NCI-H1092 (cell line): ENCODE measurements around the gene TNNI3K.

ENCODE experiments used
- DNase-seq: peaks from one replicate; lab custom pipeline; 2025; lab: John Stamatoyannopoulos, UW

Gene TNNI3K

GRCh38 chr1:74392186-74392585 is 157.0 kb downstream of the TNNI3K start:
- no peak for DNase-seq

- no peak for DNase-seq
Measured at GRCh38 chr1:74392840-74393239, 157.7 kb downstream of the TNNI3K start.

- DNase-seq, result no peak
Measured at GRCh38 chr1:74395571-74395970, 160.4 kb downstream of the TNNI3K start.

- DNase-seq, result no peak
Measured at GRCh38 chr1:74396462-74396861, 161.3 kb downstream of the TNNI3K start.

GRCh38 chr1:74396933-74397332 is 161.7 kb downstream of the TNNI3K start:
- DNase-seq, result no peak

- DNase-seq, result no peak
Measured at GRCh38 chr1:74399249-74399648, 164.1 kb downstream of the TNNI3K start.

- no peak for DNase-seq
Measured at GRCh38 chr1:74402873-74403272, 167.7 kb downstream of the TNNI3K start.

GRCh38 chr1:74403606-74404005 is 168.4 kb downstream of the TNNI3K start:
- no peak for DNase-seq

GRCh38 chr1:74406759-74407158 is 171.6 kb downstream of the TNNI3K start:
- no peak for DNase-seq

GRCh38 chr1:74407902-74408301 is 172.7 kb downstream of the TNNI3K start:
- no peak for DNase-seq

GRCh38 chr1:74412244-74412643 is 177.1 kb downstream of the TNNI3K start:
- DNase-seq, result no peak

GRCh38 chr1:74415935-74416334 is 180.7 kb downstream of the TNNI3K start:
- DNase-seq, result no peak

GRCh38 chr1:74419611-74420010 is 184.4 kb downstream of the TNNI3K start:
- DNase-seq, result no peak

GRCh38 chr1:74420467-74420866 is 185.3 kb downstream of the TNNI3K start:
- no peak for DNase-seq

GRCh38 chr1:74422421-74423292 is 187.5 kb downstream of the TNNI3K start:
- DNase-seq, result no peak

GRCh38 chr1:74423471-74423870 is 188.3 kb downstream of the TNNI3K start:
- DNase-seq, result no peak

- DNase-seq, result no peak
Measured at GRCh38 chr1:74425676-74426075, 190.5 kb downstream of the TNNI3K start.

GRCh38 chr1:74426208-74426937 is 191.2 kb downstream of the TNNI3K start:
- DNase-seq, result no peak

GRCh38 chr1:74427681-74428080 is 192.5 kb downstream of the TNNI3K start:
- no peak for DNase-seq

GRCh38 chr1:74429580-74429979 is 194.4 kb downstream of the TNNI3K start:
- no peak for DNase-seq

- no peak for DNase-seq
Measured at GRCh38 chr1:74430342-74430934, 195.3 kb downstream of the TNNI3K start.

- DNase-seq, result no peak
Measured at GRCh38 chr1:74431531-74431930, 196.3 kb downstream of the TNNI3K start.

GRCh38 chr1:74432325-74432724 is 197.1 kb downstream of the TNNI3K start:
- DNase-seq, result no peak
